SU-DHL-6 (cell line): ENCODE measurements around the gene EPHB1.

Experiments used
- H2AFZ ChIP-seq: fragments of 200-600 bp; sonication (generic); 2 replicates; pipeline ENCODE4 v1.6.1; 2014; ENCODE audit warnings: low read depth, mild to moderate bottlenecking, moderate library complexity, mixed read lengths, antibody characterized with exemption, low read length; ENCODE audit not compliant: severe bottlenecking
- H3F3A ChIP-seq: fragments of 200-600 bp; shearing (Covaris generic); 2 replicates; pipeline ENCODE4 v1.6.0; 2016; ENCODE audit warnings: antibody characterized with exemption, mild to moderate bottlenecking; ENCODE audit not compliant: insufficient read depth
- H3K27ac ChIP-seq: fragments of 200-600 bp; sonication (generic); 2 replicates; pipeline ENCODE4 v1.5.1; 2016; ENCODE audit warnings: low read depth, mild to moderate bottlenecking, low read length, moderate library complexity, mixed read lengths
- H3K27me3 ChIP-seq: fragments of 200-600 bp; sonication (generic), shearing (Covaris generic); 2 replicates; pipeline ENCODE4 v1.6.0; 2014; ENCODE audit warnings: mild to moderate bottlenecking, low read length
- H3K36me3 ChIP-seq: fragments of 200-600 bp; sonication (generic); 2 replicates; pipeline ENCODE4 v1.6.1; 2014; ENCODE audit warnings: mild to moderate bottlenecking, low read length, mixed read lengths
- H3K4me2 ChIP-seq: fragments of 300-600, 200-600 bp; shearing (Covaris generic), sonication (generic); 2 replicates; pipeline ENCODE4 v1.6.0; 2014; ENCODE audit warnings: low read length, low read depth, mild to moderate bottlenecking; ENCODE audit not compliant: poor library complexity, severe bottlenecking
- H3K4me3 ChIP-seq: fragments of 200-600 bp; sonication (generic); 2 replicates; pipeline ENCODE4 v1.5.1; 2014; ENCODE audit warnings: antibody characterized with exemption, low read length, mild to moderate bottlenecking, mixed read lengths; ENCODE audit not compliant: insufficient read depth, poor library complexity, severe bottlenecking
- H3K79me2 ChIP-seq: fragments of 200-600 bp; sonication (generic); 2 replicates; pipeline ENCODE4 v1.6.1; 2014; ENCODE audit warnings: mild to moderate bottlenecking, low read length, moderate library complexity; ENCODE audit not compliant: insufficient read depth
- H3K9ac ChIP-seq: fragments of 200-600 bp; sonication (generic); 2 replicates; pipeline ENCODE4 v1.7.0; 2014; ENCODE audit warnings: mild to moderate bottlenecking, low read length
- H3K9me2 ChIP-seq: fragments of 200-600 bp; sonication (generic); replicated peaks from 2 replicates; pipeline ENCODE4 v1.6.1; 2014; ENCODE audit warnings: low read length; ENCODE audit not compliant: insufficient read depth
- H3K9me3 ChIP-seq: fragments of 200-600 bp; sonication (generic); 2 replicates; pipeline ENCODE4 v1.6.1; 2014; ENCODE audit warnings: low read length, mixed read lengths; ENCODE audit not compliant: insufficient read depth
- H4K20me1 ChIP-seq: fragments of 200-600 bp; sonication (generic); 2 replicates; pipeline ENCODE4 v1.6.1; 2014; ENCODE audit warnings: low read depth, mild to moderate bottlenecking, antibody characterized with exemption, low read length, moderate library complexity, mixed read lengths
- CTCF ChIP-seq: fragments of 200-600 bp; sonication (generic); IDR thresholded peaks from one replicate; pipeline ENCODE4 v1.5.1; 2017; ENCODE audit warnings: antibody characterized with exemption, mild to moderate bottlenecking, low read length, moderate library complexity; ENCODE audit not compliant: insufficient read depth, poor library complexity, severe bottlenecking
- EZH2phosphoT487 ChIP-seq: fragments of 200-600 bp; sonication (generic), shearing (Covaris generic); conservative IDR thresholded peaks from 2 replicates; pipeline ENCODE4 v1.6.1; 2018; ENCODE audit warnings: mild to moderate bottlenecking, antibody characterized with exemption, low read length, moderate library complexity, mixed read lengths

EPHB1 gene

GRCh38 chr3:135127946-135128470 is 332.9 kb downstream of the EPHB1 start:
- Histone ChIP-seq H3K9ac (no peak overlapping the region), H3K27me3 (no peaks in the 10 kb centered on the region), H2AFZ (no peak overlapping the region), H4K20me1 (no peaks in the 10 kb centered on the region), H3K4me3 (no peak overlapping the region), H3K79me2 (no peaks in the 10 kb centered on the region), H3K36me3 (no peaks in the 10 kb centered on the region), H3K4me2 (no peak overlapping the region), H3K9me3 (no peaks in the 10 kb centered on the region), H3K9me2 (no peaks in the 10 kb centered on the region), H3K27ac (no peak overlapping the region), H3F3A (no peaks in the 10 kb centered on the region)
- TF ChIP-seq EZH2phosphoT487 (no peak), CTCF (no peak)

GRCh38 chr3:135128818-135129217 is 333.8 kb downstream of the EPHB1 start:
- H2AFZ ChIP-seq: no peak overlapping the region
- H3F3A ChIP-seq: no peaks in the 10 kb centered on the region
- H3K27ac ChIP-seq: no peak overlapping the region
- no peak for TF ChIP-seq EZH2phosphoT487
- no peak for TF ChIP-seq CTCF
- no peaks in the 10 kb centered on the region for H4K20me1 ChIP-seq
- no peak overlapping the region for H3K9ac ChIP-seq
- H3K27me3 ChIP-seq: no peaks in the 10 kb centered on the region
- H3K4me2 ChIP-seq: no peak overlapping the region
- no peaks in the 10 kb centered on the region for H3K9me2 ChIP-seq
- H3K36me3 ChIP-seq: no peaks in the 10 kb centered on the region
- H3K9me3 ChIP-seq: no peaks in the 10 kb centered on the region
- no peaks in the 10 kb centered on the region for H3K79me2 ChIP-seq
- H3K4me3 ChIP-seq: no peak overlapping the region

GRCh38 chr3:135131290-135131689 is 336.2 kb downstream of the EPHB1 start:
- TF ChIP-seq CTCF: no peak
- no peak for TF ChIP-seq EZH2phosphoT487
- Histone ChIP-seq H3K4me2 (no peak overlapping the region), H3K9me3 (no peaks in the 10 kb centered on the region), H3K9me2 (no peaks in the 10 kb centered on the region), H3K79me2 (no peaks in the 10 kb centered on the region), H4K20me1 (no peaks in the 10 kb centered on the region), H3K27ac (no peak overlapping the region), H3K4me3 (no peak overlapping the region), H3K9ac (no peak overlapping the region), H3K27me3 (no peaks in the 10 kb centered on the region), H3K36me3 (no peaks in the 10 kb centered on the region), H2AFZ (no peak overlapping the region), H3F3A (no peaks in the 10 kb centered on the region)
